ENCODE results near the gene CELSR3. TPM values are rescaled to one million over a fixed set of nuclear protein-coding genes. Genes with fewer than 3 reads are reported as not detected.

CELSR3 gene, protein sequence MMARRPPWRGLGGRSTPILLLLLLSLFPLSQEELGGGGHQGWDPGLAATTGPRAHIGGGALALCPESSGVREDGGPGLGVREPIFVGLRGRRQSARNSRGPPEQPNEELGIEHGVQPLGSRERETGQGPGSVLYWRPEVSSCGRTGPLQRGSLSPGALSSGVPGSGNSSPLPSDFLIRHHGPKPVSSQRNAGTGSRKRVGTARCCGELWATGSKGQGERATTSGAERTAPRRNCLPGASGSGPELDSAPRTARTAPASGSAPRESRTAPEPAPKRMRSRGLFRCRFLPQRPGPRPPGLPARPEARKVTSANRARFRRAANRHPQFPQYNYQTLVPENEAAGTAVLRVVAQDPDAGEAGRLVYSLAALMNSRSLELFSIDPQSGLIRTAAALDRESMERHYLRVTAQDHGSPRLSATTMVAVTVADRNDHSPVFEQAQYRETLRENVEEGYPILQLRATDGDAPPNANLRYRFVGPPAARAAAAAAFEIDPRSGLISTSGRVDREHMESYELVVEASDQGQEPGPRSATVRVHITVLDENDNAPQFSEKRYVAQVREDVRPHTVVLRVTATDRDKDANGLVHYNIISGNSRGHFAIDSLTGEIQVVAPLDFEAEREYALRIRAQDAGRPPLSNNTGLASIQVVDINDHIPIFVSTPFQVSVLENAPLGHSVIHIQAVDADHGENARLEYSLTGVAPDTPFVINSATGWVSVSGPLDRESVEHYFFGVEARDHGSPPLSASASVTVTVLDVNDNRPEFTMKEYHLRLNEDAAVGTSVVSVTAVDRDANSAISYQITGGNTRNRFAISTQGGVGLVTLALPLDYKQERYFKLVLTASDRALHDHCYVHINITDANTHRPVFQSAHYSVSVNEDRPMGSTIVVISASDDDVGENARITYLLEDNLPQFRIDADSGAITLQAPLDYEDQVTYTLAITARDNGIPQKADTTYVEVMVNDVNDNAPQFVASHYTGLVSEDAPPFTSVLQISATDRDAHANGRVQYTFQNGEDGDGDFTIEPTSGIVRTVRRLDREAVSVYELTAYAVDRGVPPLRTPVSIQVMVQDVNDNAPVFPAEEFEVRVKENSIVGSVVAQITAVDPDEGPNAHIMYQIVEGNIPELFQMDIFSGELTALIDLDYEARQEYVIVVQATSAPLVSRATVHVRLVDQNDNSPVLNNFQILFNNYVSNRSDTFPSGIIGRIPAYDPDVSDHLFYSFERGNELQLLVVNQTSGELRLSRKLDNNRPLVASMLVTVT (N-terminal part only)
- 10 to 100 TPM in 1 of 6 donors, 1 to 10 TPM in 4, under 1 TPM in 1; 0.76 to 10.5 (median 1.5) TPM for total RNA-seq

DNA sequence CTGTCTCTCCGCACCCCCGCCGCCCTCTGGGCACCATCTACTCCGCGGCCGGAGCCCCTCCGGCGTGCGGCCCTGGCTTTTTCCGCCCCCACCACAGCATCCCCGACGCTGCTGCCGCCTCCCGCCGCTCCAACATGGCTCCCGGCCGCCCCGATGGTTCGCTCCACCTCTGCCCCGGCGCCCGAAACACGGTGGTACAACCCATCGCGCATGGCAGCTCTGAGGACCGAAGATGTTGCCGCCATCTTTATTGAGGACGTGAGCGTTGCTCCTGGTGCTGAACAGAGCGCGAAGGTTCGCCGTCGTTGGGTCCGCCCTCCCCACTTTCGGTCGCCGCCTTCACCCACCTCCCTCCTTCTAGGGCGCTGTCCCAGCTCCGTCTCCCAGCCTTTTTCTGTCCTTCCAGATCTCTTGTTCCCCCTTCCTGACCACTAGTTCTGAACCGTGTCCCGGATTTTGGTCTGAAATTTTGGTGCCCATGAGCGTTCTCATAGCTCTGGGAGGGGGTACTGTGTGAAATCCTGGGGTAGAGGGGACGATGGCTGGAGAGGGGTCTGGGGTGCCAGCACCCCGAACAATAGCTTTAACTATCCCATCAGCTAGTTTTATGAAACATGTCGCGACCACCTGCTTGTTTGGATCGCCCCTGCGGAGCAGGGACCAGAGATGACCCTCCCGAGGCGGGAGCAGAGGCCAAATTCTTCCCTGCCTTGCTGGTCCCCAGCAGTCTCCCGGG lies at the start of gene CELSR3:
CELSR3 (minus strand) TSS at position 134 of the 736 bp plus-strand sequence. CDS start 252 bp downstream, outside the sequence.
- DNase-seq = peak in 1 of 2 donors; percentile 87
- peak within 1 kb of the TSS in 3 of 4 donors; percentile 30 to 75 (median 58) for H3K27ac ChIP-seq
- peak; percentile 52 to 72 for ATAC-seq (ENCODE audit: low FRiP score in 2 of 2)

DNA sequence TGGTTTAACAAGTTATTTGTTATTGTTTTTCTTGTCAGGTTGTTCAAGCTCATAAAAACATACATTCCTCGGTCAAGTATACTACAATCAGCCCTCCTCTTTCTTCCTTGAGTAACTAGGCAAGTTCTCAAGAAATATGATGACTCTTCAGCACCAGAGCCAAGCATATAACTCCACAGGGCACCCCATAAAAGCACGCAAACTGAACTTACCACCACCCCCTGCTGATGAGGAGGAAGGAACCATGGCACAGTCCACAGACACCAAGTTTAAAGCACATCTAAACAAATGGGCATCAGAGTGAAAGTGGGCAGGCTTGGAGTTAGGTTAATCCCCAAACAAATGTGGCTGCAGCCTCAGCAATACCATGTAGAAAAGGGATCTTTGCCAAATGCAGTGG lies 49.0 kb upstream of the CELSR3 start:
- Histone ChIP-seq H3K36me3 (peaks cover 0 to 69% (median 18%) of the 10 kb centered on the region in 4 donors), H3K9me3 (no peaks in the 10 kb centered on the region), H3K27ac (peak overlapping the region in 2 of 4 donors; percentile 8 to 17), H3K4me3 (no peak overlapping the region), H3K4me1 (peaks cover 45 to 80% (median 55%) of the 10 kb centered on the region in 4 donors), H3K27me3 (no peaks in the 10 kb centered on the region)
- DNase-seq (no peak), ATAC-seq (ENCODE audit: low FRiP score in 2 of 2) (no peak)
- WGBS, 2 donors = 66 to 68% methylated on average over 2 of the region's 2 CpGs
- TF ChIP-seq EP300 (IDR thresholded peaks at IDR 0.05) (no peak), POLR2A (IDR thresholded peaks at IDR 0.05) (no peak), POLR2AphosphoS5 (IDR thresholded peaks at IDR 0.05) (no peak)
- TF ChIP-seq, protein P1, sequence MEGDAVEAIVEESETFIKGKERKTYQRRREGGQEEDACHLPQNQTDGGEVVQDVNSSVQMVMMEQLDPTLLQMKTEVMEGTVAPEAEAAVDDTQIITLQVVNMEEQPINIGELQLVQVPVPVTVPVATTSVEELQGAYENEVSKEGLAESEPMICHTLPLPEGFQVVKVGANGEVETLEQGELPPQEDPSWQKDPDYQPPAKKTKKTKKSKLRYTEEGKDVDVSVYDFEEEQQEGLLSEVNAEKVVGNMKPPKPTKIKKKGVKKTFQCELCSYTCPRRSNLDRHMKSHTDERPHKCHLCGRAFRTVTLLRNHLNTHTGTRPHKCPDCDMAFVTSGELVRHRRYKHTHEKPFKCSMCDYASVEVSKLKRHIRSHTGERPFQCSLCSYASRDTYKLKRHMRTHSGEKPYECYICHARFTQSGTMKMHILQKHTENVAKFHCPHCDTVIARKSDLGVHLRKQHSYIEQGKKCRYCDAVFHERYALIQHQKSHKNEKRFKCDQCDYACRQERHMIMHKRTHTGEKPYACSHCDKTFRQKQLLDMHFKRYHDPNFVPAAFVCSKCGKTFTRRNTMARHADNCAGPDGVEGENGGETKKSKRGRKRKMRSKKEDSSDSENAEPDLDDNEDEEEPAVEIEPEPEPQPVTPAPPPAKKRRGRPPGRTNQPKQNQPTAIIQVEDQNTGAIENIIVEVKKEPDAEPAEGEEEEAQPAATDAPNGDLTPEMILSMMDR (IDR thresholded peaks at IDR 0.05) = no peak

More for the DNA sequence above, at the start of gene CELSR3:
- Histone ChIP-seq H3K27me3 (peaks cover 0 to 33% (median 8%) of the 10 kb centered on the region in 4 donors), H3K4me1 (peaks cover 20 to 37% (median 29%) of the 10 kb centered on the region in 4 donors), H3K9me3 (no peaks in the 10 kb centered on the region), H3K36me3 (no peaks in the 10 kb centered on the region), H3K4me3 (peak within 1 kb of the TSS; percentile 20 to 55 (median 48))
- TF ChIP-seq POLR2A (IDR thresholded peaks at IDR 0.05) = no peak
- TF ChIP-seq POLR2AphosphoS5 (IDR thresholded peaks at IDR 0.05) = peak in 1 of 2 donors; percentile 12
- WGBS, 2 donors = 4 to 5% methylated on average over 15 to 42 of the region's 52 CpGs

DNA sequence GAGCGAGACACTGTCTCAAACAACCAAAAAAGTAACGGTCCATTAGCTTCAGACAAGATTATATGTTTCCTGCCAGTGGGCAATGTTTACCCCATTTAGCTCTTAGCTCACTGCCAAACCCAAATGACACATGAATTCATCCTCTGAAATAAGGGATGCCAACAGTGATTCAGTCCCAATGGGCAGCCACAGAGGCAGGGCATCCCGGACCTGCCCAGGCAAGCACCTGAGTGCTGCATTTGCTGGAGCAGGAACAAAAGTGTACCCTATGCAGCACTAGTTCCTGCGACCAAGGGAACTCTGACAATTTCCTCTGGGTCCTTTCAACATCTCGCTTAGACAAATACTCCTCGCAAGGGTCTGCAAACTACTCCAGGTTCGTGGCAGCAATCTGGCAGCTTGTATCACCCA lies 46.4 kb upstream of the CELSR3 start:
- TF ChIP-seq POLR2A (IDR thresholded peaks at IDR 0.05) = no peak
- TF ChIP-seq, protein P1 (IDR thresholded peaks at IDR 0.05) = no peak
- no peak for TF ChIP-seq POLR2AphosphoS5 (IDR thresholded peaks at IDR 0.05)
- TF ChIP-seq EP300 (IDR thresholded peaks at IDR 0.05) = no peak
- H3K9me3 ChIP-seq = no peaks in the 10 kb centered on the region
- no peak overlapping the region for H3K4me3 ChIP-seq
- ATAC-seq (ENCODE audit: low FRiP score in 2 of 2) (peak in 1 of 2 donors; percentile 57), DNase-seq (peak in 1 of 2 donors; percentile 54)
- peaks cover 26 to 70% (median 41%) of the 10 kb centered on the region in 4 donors for H3K4me1 ChIP-seq
- H3K27ac ChIP-seq = peak overlapping the region in 3 of 4 donors; percentile 14 to 46 (median 39)
- peaks cover 0 to 67% (median 17%) of the 10 kb centered on the region in 4 donors for H3K36me3 ChIP-seq
- no peaks in the 10 kb centered on the region for H3K27me3 ChIP-seq
- 54 to 61% methylated on average over 4 to 7 of the region's 7 CpGs for WGBS, 2 donors

DNA sequence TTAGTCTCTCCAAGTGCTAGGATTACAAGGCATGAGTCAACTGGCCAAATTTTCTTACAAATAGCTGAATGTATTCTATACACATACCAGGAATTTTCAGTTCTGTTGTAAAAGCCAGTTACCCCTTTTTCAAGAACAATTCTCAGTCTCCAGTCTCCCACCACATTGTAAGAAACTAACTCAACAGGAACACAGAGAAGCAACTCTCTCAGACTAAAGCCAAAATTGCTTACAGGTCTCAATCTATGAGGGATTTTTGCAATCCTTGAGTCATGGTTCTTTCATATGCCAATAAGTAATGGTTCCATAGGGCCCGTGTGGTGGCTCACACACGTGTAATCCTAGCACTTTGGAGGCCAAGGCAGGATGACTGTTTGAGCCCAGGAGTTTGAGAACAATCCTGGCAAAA lies 45.8 kb upstream of the CELSR3 start:
- ATAC-seq (ENCODE audit: low FRiP score in 2 of 2) (peak in 1 of 2 donors; percentile 65), DNase-seq (no peak)
- no peaks in the 10 kb centered on the region for H3K27me3 ChIP-seq
- TF ChIP-seq POLR2A (IDR thresholded peaks at IDR 0.05) = no peak
- H3K36me3 ChIP-seq = peaks cover 0 to 62% (median 16%) of the 10 kb centered on the region in 4 donors
- H3K27ac ChIP-seq = peak overlapping the region; percentile 2 to 46 (median 34)
- 64 to 89% methylated on average over 2 of the region's 2 CpGs for WGBS, 2 donors
- H3K4me3 ChIP-seq = no peak overlapping the region
- peaks cover 21 to 69% (median 41%) of the 10 kb centered on the region in 4 donors for H3K4me1 ChIP-seq
- no peaks in the 10 kb centered on the region for H3K9me3 ChIP-seq

DNA sequence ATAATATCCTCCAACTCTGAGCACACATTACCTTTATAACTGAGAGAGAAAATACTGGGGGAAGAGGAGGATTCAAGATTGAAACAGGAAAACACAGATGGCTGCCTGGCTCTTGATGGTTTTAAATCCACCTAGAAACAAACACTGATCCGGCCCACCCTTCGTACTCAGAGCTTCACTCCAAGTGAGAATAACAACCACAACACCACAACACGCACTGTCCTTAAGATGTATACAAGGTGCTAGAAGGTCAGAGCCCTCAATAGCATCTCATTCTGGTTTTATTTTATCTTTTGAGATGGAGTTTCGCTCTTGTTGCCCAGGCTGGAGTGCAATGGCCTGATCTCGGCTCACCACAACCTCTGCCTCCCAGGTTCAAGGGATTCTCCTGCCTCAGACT lies 44.5 kb upstream of the CELSR3 start:
- no peaks in the 10 kb centered on the region for H3K9me3 ChIP-seq
- TF ChIP-seq, protein P1 (IDR thresholded peaks at IDR 0.05) = no peak
- TF ChIP-seq POLR2AphosphoS5 (IDR thresholded peaks at IDR 0.05) (no peak), EP300 (IDR thresholded peaks at IDR 0.05) (no peak), POLR2A (IDR thresholded peaks at IDR 0.05) (no peak)
- ATAC-seq (ENCODE audit: low FRiP score in 2 of 2) (no peak), DNase-seq (no peak)
- H3K27me3 ChIP-seq = no peaks in the 10 kb centered on the region
- H3K4me1 ChIP-seq = peaks cover 15 to 62% (median 30%) of the 10 kb centered on the region in 4 donors
- H3K27ac ChIP-seq = no peak overlapping the region
- no peak overlapping the region for H3K4me3 ChIP-seq
- WGBS, 2 donors = 84 to 92% methylated on average over 5 of the region's 5 CpGs
- peaks cover 0 to 53% (median 13%) of the 10 kb centered on the region in 4 donors for H3K36me3 ChIP-seq
